HFF-Myc (cell line): ENCODE measurements around the gene RRAS2.

ENCODE experiments used
- DNase-seq: peaks from one replicate; pipeline ENCODE4 v3.0.0-alpha.2; 2011; ENCODE audit warnings: low read depth; ENCODE audit errors: extremely low read depth
- H3K4me3 ChIP-seq: replicated peaks from 2 replicates; pipeline ENCODE4 v1.5.1; 2011; ENCODE audit warnings: low read depth, mild to moderate bottlenecking, control low read depth, low read length
- TF ChIP-seq, protein P1 (sequence below): IDR thresholded peaks from 2 replicates; pipeline ENCODE4 v1.5.1; 2012; ENCODE audit warnings: mild to moderate bottlenecking, low read depth, low read length, control low read depth; ENCODE audit errors: missing control alignments

RRAS2 gene

DNA sequence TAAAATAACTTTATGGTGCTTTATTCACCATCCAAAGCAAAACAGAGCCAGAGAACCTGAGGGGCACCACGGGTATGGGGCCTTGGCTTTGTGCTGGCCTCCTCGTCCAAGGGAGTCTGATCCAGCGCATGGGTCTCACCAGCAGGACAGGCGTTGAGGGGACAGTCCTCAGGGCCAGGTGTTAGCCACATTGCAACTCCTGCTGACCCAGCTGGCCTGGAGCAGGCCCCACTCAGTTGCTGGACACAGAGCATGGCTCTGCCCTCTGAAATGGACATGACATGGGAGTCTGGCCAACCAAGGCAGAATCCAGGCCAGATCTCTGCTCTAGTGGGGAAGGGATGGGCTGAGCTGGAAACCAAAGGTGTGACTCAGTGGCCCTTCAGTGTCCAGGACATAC is 116.2 kb downstream of the RRAS2 start:
- DNase-seq, result no peak
- TF ChIP-seq, protein P1, sequence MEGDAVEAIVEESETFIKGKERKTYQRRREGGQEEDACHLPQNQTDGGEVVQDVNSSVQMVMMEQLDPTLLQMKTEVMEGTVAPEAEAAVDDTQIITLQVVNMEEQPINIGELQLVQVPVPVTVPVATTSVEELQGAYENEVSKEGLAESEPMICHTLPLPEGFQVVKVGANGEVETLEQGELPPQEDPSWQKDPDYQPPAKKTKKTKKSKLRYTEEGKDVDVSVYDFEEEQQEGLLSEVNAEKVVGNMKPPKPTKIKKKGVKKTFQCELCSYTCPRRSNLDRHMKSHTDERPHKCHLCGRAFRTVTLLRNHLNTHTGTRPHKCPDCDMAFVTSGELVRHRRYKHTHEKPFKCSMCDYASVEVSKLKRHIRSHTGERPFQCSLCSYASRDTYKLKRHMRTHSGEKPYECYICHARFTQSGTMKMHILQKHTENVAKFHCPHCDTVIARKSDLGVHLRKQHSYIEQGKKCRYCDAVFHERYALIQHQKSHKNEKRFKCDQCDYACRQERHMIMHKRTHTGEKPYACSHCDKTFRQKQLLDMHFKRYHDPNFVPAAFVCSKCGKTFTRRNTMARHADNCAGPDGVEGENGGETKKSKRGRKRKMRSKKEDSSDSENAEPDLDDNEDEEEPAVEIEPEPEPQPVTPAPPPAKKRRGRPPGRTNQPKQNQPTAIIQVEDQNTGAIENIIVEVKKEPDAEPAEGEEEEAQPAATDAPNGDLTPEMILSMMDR, result no peak
- no peak overlapping the region for H3K4me3 ChIP-seq

DNA sequence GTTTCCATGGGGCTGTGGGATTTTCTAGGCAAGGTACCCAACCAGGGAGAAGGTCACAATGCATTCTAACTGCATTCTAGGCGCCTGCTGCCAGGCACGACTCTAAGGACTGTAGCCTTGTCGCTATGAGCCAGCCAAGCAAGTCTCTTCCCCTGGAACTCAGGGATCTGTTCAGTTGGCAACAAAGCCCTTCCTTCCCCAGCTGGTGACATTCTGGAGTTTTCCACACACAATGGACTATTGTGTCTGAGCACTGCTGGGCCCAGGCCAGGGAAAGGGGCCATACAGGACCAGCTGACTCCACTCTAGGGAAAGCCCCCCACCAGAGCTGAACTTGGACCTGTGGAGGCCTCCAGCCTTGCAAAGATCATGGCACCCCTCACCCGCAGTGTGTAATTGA is 116.8 kb downstream of the RRAS2 start:
- TF ChIP-seq, protein P1, result no peak
- no peak for DNase-seq
- H3K4me3 ChIP-seq, result no peak overlapping the region

DNA sequence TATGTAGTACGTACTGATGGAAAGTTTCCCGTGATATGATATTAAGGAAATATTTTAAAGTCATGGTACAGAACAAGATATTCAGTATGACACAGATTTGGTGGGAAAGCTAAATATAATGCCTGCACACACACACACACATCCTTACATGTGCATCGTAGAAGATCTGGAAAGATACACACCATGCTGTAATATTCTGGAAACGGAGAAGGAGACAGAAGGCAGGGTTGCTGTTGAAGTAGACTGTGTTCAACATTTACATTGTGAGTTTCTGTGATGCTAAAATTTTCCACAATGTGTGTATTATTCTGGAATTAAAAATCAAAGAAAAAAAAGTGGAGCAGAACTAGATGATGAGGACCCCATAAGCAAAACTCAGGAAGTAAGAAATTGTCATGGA is 118.0 kb downstream of the RRAS2 start:
- TF ChIP-seq, protein P1, result no peak

DNA sequence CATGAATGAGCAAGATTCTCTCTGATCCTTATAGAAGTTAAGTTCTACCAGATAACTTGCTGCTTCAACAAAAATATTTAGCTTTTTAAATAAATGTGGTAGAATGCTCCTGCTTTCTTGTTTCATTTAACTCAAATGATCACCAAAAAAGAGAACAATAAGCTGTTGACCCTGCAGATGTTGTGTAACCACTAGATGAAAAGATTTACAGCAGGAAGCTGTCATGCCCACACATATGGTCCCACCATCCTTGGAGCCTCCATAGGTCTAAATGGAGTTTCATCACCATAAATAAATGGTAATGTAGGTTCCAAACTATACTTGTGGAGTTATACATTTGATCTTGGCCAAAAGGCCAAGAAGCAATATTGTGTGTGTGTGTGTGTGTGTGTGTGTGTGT is 118.8 kb downstream of the RRAS2 start:
- TF ChIP-seq, protein P1, result no peak
- no peak for DNase-seq
- no peak overlapping the region for H3K4me3 ChIP-seq

More for the DNA sequence above, 118.0 kb downstream of the RRAS2 start:
- H3K4me3 ChIP-seq, result no peak overlapping the region
- DNase-seq, result no peak

DNA sequence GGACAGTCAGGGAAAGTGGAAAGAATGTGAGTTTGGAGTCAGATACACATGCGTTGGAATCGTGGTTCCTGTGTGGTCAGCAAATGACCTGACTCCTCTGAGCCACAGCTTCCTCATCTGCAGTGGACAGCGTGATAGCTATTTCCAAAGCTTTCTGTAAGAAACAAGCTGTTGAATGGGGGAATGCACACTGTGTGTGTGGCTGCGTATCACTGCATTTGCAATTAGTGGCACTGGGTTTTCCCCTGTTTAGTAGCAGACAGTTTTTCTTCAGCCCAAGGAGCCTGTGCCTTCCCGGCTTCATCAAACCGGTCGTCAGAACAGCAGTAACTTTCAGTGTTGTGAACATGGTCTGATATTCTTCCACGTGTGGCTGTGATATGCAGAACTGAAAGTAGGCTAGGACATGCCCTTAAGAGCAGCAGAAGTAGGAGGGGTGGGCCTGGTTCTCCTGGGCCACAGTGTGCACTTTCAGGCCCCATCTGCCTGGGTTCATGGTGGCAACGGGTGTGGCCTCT is 121.5 kb downstream of the RRAS2 start:
- TF ChIP-seq, protein P1, result no peak
- no peak for DNase-seq
- no peak overlapping the region for H3K4me3 ChIP-seq

DNA sequence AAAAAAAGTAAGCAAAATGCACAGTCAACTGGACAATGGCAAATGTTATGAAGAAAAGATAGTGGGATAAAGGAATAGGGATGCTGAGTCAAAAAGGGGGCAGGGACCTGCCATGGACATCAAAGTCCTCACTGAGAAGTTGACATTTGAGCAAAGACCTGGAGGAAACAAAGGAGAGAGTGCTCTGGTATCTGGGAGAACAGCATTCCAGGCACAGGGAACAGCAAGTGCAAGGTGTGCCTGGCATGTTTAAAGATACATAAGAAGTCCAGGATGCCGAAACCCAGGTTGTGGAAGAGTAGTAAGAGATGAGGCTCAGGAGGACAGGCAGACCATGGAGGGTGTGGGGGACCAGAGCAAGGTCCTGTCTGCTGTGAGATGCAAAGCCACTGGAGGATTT is 123.3 kb downstream of the RRAS2 start:
- no peak for DNase-seq
- TF ChIP-seq, protein P1, result no peak
- no peak overlapping the region for H3K4me3 ChIP-seq

DNA sequence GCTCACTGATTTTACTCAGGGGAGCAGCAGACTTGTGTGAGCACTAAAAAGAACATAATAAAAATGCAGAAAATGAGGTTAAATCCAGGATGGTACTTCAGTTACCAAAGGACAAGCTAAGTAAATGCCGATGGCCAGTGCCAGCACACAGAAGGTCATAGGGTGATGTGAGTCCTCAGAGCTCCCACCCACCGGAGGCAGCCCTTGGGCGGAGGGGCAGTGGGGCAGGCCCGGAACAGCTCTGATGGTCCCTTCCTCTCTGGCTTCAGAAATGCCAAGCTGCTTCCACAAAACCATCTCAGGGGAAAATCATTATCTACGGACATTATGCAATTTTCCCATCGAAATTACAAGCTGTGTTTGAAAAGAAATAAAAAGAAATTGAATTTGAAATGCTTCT is 124.5 kb downstream of the RRAS2 start:
- no peak for DNase-seq
- H3K4me3 ChIP-seq, result no peak overlapping the region
- TF ChIP-seq, protein P1, result no peak
